ENCODE measurements around the gene DIPK1C. TPM values are rescaled to one million over a fixed set of nuclear protein-coding genes. Genes with fewer than 3 reads are reported as not detected.

DIPK1C gene
- total RNA-seq, 1 experiment from 2014 or later, result not detected

DNA sequence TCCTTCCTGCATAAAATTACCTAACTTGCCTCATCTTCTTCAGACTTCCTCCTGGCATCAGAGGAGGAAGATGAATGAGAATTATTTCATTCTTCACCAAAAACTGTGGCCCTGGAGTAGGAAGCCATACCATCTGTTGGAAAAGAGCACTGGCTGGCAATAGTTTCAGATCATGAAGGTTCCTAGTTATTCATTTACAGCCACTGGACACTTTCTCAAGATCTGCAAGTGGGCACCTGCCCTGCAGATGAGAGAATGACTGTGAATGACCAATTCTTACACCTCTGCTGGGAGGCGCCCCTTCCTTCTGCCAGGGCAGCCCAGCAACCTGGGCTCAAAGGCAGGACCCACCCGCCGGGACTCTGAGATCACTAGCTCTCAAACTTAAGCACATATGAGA is 13.0 kb downstream of the DIPK1C start:
- H3K36me3 ChIP-seq (ENCODE audit: control insufficient read depth in 1 of 2, insufficient read depth in 2 of 2, low read length in 2 of 2), result no peaks in the 10 kb centered on the region
- no peak overlapping the region for H3K4me3 ChIP-seq (replicated peaks in 1 of 2; ENCODE audit: low read depth in 1 of 2, low read length in 2 of 2)
- RAD21 ChIA-PET (ENCODE audit: low non-redundant PET in 1 of 2, low total read pairs in 2 of 2, uncharacterized antibody in 2 of 2, unreplicated experiment in 2 of 2), result no interaction called here
- TF ChIP-seq FOSL1 (IDR thresholded peaks at IDR 0.05; ENCODE audit: low read depth), result no peak
- TF ChIP-seq CEBPB (IDR thresholded peaks at IDR 0.05; ENCODE audit: low read depth), result no peak
- no peak for TF ChIP-seq EZH2 (IDR thresholded peaks at IDR 0.05)
- TF ChIP-seq JUND (IDR thresholded peaks at IDR 0.05), result no peak
- TF ChIP-seq SIN3A (IDR thresholded peaks at IDR 0.05; ENCODE audit: low read depth), result no peak
- TF ChIP-seq RAD21 (IDR thresholded peaks at IDR 0.05; ENCODE audit: low read depth), result no peak
- TF ChIP-seq, protein P1, sequence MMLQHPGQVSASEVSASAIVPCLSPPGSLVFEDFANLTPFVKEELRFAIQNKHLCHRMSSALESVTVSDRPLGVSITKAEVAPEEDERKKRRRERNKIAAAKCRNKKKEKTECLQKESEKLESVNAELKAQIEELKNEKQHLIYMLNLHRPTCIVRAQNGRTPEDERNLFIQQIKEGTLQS (IDR thresholded peaks at IDR 0.05), result no peak
- no peak for TF ChIP-seq POLR2A (IDR thresholded peaks at IDR 0.05; ENCODE audit: borderline replicate concordance, extremely low read depth, insufficient read depth, insufficient read length)
- TF ChIP-seq ZNF274 (IDR thresholded peaks at IDR 0.05; ENCODE audit: low read depth, low read length), result no peak
- no peak for TF ChIP-seq ELF1 (IDR thresholded peaks at IDR 0.05; ENCODE audit: borderline replicate concordance, low read depth)
- TF ChIP-seq CBX3 (IDR thresholded peaks at IDR 0.05; ENCODE audit: low read depth), result no peak
- TF ChIP-seq, protein P2, sequence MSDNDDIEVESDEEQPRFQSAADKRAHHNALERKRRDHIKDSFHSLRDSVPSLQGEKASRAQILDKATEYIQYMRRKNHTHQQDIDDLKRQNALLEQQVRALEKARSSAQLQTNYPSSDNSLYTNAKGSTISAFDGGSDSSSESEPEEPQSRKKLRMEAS (IDR thresholded peaks at IDR 0.05), result no peak
- H3K9me3 ChIP-seq (ENCODE audit: control insufficient read depth in 1 of 2, insufficient read depth in 1 of 2, low read depth in 1 of 2, low read length in 2 of 2), result no peaks in the 10 kb centered on the region
- H3K4me2 ChIP-seq (ENCODE audit: low read length), result no peak overlapping the region
- peaks cover 22% of the 10 kb centered on the region for H3K27me3 ChIP-seq (ENCODE audit: insufficient read depth, low read length)
- H2AFZ ChIP-seq (ENCODE audit: low read depth, low read length, poor library complexity, severe bottlenecking), result no peak overlapping the region
- no peaks in the 10 kb centered on the region for H3K9me2 ChIP-seq (ENCODE audit: insufficient read depth)
- POLR2A ChIA-PET, result no interaction called here
- no peak overlapping the region for H3K27ac ChIP-seq (ENCODE audit: low read depth, low read length)
- no peaks in the 10 kb centered on the region for H4K20me1 ChIP-seq (ENCODE audit: insufficient read depth)
- H3K4me1 ChIP-seq (ENCODE audit: control insufficient read depth in 1 of 2, insufficient read depth in 2 of 2, low read length in 2 of 2), result no peaks in the 10 kb centered on the region
- DNase-seq (ENCODE audit: low read depth, low spot score), result no peak
- no peaks in the 10 kb centered on the region for H3K79me2 ChIP-seq (ENCODE audit: insufficient read depth, low read length)
- ATAC-seq, result no peak
- BruUV-seq (replicated peaks), result no TSS peak
- intact Hi-C loops (cut with micrococcal nuclease), result no loop called here
- CTCF ChIA-PET, result no interaction called here
- H3K9ac ChIP-seq (ENCODE audit: low read length), result no peak overlapping the region

DNA sequence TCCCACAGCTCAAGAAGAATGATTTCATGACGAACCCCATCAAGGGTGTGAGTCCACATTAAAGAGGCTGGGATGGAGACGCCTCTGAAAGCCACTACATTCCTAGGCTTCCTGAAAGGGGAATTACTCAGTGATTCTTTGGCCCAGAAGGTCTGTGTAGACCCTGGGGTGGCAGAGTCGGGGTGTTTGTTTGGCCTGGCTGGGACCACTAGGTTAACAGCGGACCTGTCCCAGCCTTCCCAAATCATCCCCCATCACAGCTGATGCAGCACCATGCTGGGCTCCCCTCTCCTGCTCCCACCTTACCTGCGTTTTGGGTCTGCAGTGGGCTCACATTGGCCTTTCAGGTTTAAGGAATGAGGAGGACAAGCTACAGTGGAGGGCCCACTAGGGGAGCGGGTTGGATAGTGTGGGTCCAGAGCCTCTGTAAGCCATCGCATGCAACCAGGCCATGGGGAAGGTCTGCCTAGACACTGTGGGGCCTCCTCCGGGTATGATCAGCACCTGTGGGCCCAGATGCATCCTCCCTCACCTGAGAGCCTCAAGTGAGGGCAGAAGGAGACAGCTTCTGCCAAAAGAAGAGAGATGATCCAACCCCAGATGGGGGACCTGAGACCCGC is 16.2 kb downstream of the DIPK1C start:
- POLR2A ChIA-PET, result no interaction called here
- no peaks in the 10 kb centered on the region for H3K79me2 ChIP-seq (ENCODE audit: insufficient read depth, low read length)
- peaks cover 24% of the 10 kb centered on the region for H3K27me3 ChIP-seq (ENCODE audit: insufficient read depth, low read length)
- no peaks in the 10 kb centered on the region for H3K36me3 ChIP-seq (ENCODE audit: control insufficient read depth in 1 of 2, insufficient read depth in 2 of 2, low read length in 2 of 2)
- no peaks in the 10 kb centered on the region for H4K20me1 ChIP-seq (ENCODE audit: insufficient read depth)
- no peak overlapping the region for H3K9ac ChIP-seq (ENCODE audit: low read length)
- no peaks in the 10 kb centered on the region for H3K9me2 ChIP-seq (ENCODE audit: insufficient read depth)
- CTCF ChIA-PET, result no interaction called here
- TF ChIP-seq FOSL1 (IDR thresholded peaks at IDR 0.05; ENCODE audit: low read depth) (no peak), EZH2phosphoT487 (IDR thresholded peaks at IDR 0.05; ENCODE audit: borderline replicate concordance) (no peak), CBX3 (IDR thresholded peaks at IDR 0.05; ENCODE audit: low read depth) (no peak), JUND (IDR thresholded peaks at IDR 0.05) (no peak), ZNF274 (IDR thresholded peaks at IDR 0.05; ENCODE audit: low read depth, low read length) (no peak), YY1 (IDR thresholded peaks at IDR 0.05; ENCODE audit: extremely low read depth, insufficient replicate concordance, low read depth, low read length) (no peak)
- TF ChIP-seq, protein P3, sequence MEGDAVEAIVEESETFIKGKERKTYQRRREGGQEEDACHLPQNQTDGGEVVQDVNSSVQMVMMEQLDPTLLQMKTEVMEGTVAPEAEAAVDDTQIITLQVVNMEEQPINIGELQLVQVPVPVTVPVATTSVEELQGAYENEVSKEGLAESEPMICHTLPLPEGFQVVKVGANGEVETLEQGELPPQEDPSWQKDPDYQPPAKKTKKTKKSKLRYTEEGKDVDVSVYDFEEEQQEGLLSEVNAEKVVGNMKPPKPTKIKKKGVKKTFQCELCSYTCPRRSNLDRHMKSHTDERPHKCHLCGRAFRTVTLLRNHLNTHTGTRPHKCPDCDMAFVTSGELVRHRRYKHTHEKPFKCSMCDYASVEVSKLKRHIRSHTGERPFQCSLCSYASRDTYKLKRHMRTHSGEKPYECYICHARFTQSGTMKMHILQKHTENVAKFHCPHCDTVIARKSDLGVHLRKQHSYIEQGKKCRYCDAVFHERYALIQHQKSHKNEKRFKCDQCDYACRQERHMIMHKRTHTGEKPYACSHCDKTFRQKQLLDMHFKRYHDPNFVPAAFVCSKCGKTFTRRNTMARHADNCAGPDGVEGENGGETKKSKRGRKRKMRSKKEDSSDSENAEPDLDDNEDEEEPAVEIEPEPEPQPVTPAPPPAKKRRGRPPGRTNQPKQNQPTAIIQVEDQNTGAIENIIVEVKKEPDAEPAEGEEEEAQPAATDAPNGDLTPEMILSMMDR (IDR thresholded peaks at IDR 0.05 in 2 of 3, conservative IDR thresholded peaks at IDR 0.05 in 1 of 3; ENCODE audit: borderline replicate concordance in 1 of 3, insufficient read depth in 1 of 3, low read depth in 2 of 3, low read length in 2 of 3), result no peak
- TF ChIP-seq, protein P4, sequence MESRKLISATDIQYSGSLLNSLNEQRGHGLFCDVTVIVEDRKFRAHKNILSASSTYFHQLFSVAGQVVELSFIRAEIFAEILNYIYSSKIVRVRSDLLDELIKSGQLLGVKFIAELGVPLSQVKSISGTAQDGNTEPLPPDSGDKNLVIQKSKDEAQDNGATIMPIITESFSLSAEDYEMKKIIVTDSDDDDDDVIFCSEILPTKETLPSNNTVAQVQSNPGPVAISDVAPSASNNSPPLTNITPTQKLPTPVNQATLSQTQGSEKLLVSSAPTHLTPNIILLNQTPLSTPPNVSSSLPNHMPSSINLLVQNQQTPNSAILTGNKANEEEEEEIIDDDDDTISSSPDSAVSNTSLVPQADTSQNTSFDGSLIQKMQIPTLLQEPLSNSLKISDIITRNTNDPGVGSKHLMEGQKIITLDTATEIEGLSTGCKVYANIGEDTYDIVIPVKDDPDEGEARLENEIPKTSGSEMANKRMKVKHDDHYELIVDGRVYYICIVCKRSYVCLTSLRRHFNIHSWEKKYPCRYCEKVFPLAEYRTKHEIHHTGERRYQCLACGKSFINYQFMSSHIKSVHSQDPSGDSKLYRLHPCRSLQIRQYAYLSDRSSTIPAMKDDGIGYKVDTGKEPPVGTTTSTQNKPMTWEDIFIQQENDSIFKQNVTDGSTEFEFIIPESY (IDR thresholded peaks at IDR 0.05; ENCODE audit: extremely low read depth, insufficient replicate concordance, low read length), result no peak
- H3K4me3 ChIP-seq (replicated peaks in 1 of 2; ENCODE audit: low read depth in 1 of 2, low read length in 2 of 2), result no peak overlapping the region
- no peak overlapping the region for H3K4me2 ChIP-seq (ENCODE audit: low read length)
- no peaks in the 10 kb centered on the region for H3K9me3 ChIP-seq (ENCODE audit: control insufficient read depth in 1 of 2, insufficient read depth in 1 of 2, low read depth in 1 of 2, low read length in 2 of 2)
- DNase-seq (ENCODE audit: low read depth, low spot score) (no peak), ATAC-seq (no peak)
- H3K27ac ChIP-seq (ENCODE audit: low read depth, low read length), result no peak overlapping the region
- H2AFZ ChIP-seq (ENCODE audit: low read depth, low read length, poor library complexity, severe bottlenecking), result no peak overlapping the region
- no TSS peak for BruUV-seq (replicated peaks)
- no peaks in the 10 kb centered on the region for H3K4me1 ChIP-seq (ENCODE audit: control insufficient read depth in 1 of 2, insufficient read depth in 2 of 2, low read length in 2 of 2)
- intact Hi-C loops (cut with micrococcal nuclease), result no loop called here
- RAD21 ChIA-PET (ENCODE audit: low non-redundant PET in 1 of 2, low total read pairs in 2 of 2, uncharacterized antibody in 2 of 2, unreplicated experiment in 2 of 2), result no interaction called here
